Stimulated activated CD8-positive, alpha-beta memory T cell treated with anti-CD3 and anti-CD28 coated beads, Interleukin-4, amount 100 ng/mL, for 1 hour (primary cell): ENCODE data around the gene LGALS1.
"Not testable (repeated sequence)": the region's sequence is repeated elsewhere in the genome, so short reads cannot be mapped to it uniquely, and the experiment has no call there.

Experiments
- DNase-seq, 2 donors: peaks; one replicate each; pipeline ENCODE4 v3.0.0-alpha.2; 2020; ENCODE audit warnings: low read depth in 2 of 2, low spot score in 1 of 2

The LGALS1 gene

DNA sequence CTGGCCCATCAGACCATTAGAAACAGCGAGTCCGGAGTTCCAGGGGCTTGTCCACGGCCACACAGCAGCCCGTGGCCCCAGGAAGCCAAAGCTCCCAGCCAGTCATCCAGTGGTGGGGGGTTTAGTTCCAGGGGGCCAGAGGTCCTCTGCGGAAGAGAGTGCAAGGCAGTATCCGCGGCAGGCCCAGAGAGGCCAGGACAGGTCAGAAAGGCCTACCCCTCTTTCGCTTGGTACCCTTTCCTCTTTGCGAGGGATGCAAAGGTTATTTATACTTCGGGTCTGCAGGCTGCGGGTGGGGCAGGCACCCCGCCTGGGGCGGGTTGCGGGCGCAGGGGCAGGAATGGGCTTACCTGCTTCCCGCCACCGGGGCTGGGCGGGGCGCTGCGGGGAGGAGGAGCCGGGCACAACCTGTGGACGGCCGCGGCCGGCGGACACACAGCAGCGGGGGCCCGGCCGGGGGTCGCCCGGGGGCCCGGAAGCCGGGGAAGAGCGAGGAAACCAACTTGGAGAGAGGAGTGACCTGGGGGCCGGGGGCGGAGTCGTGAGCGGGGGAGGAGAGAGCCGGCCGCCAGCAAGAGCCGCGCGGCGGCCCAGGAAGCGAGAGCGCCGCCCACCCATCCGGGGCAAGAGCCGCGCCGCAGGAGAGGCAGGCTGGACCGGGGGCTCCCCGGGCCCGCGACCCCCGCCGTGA, 36.2 kb upstream of the LGALS1 start, which contains the start of gene SH3BP1:
Gene SH3BP1 (plus strand): TSS at position 600 of the 691 bp plus-strand sequence. CDS start 119 bp downstream, outside the sequence.
- DNase-seq = no peak

- DNase-seq = no peak
Measured at GRCh38 chr22:37639771-37640590, 35.5 kb upstream of the LGALS1 start.

DNA sequence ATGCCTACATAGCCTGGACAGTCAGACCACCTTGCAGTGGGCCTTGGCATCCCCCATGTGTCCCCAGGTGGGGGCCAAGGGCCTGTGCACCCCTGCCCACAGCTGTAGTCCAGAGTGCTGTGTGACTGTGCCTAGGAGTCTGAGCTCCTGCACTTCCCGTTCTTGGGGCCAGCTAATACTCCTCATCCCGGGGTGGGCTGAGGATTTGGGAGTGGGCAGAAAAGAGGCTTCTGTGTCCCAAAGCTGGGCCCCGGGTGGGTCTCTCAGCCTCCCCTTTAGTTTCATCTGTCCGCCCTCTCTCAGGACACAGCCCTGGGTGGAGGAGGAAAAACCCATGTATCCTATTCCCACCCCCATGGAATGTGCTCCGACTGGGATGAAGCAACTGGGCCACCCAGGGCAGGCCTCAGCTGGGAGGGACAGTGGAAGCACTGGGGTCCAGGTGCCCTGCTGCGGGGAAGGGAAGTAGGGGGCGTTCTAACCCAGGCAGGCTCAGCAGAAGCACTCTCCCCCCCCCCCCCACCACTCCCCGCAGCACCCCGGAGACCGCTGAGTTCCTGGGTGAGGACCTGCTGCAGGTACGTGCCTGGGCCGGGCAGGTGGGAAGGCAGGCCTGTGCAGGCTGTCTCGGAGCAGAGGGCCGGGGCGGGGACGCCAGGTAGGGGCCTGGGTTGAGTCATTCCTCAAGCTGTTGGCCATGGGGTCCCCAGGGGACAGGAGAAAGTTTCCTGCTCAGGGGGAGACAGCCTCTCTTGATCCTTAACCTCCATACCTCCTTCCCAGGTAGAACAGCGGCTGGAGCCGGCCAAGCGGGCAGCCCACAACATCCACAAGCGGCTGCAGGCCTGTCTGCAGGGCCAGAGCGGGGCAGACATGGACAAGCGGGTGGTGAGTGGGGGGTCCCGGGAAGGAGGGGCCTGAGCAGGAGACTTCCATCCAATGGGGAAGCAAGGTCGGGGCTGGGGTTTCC, 34.6 kb upstream of the LGALS1 start:
- no peak for DNase-seq

DNA sequence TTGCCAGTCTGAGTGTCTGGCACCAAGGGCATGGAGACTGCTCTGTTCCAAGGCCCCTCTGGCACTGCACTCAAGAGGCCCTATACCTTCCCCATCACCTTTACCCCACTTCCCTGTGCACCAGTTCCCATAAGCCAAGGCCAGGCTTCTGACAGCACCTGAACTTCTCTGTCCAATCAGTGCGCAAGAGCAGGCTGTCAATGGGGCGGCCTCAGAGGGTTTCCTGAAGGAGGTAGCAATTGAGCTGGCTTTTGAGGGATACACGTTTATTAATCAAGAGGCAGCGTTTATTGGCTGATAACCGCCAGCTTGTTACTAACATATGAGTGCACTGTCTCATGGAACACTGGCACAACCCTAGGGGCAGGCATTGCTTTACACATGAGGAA, 33.9 kb upstream of the LGALS1 start:
- DNase-seq = no peak

DNA sequence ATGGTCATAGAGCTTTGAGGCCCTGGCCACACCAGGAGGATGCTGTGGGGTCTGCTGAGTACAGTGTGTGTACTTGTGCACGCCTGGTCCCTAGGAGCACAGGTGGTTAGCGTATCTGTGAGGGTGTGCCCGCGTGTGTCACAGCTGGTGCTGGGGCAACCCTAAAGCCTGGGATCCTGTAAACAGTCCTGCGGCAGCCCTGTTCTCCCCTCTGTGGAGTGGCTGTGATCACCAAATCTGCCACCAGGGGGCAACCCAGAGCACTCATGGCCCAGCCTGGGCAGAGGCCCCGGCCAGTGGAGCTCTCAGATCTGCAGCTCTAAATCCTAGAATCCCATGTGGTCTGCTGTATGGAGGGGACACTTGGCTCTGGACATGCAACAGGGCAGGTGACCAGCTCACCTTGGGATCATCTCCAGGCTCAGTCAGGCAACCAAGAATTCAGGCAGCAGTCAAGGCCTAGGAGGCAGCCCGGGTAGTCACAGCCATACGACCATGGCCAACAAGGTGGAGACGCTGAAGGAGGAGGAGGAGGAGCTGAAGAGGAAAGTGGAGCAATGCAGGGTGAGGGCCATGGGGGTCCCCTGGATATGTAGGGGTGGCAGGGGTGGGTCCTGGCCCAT, 32.1 kb upstream of the LGALS1 start:
- peak; percentile 79 to 85 for DNase-seq

- DNase-seq = no peak
Measured at GRCh38 chr22:37647317-37647716, 28.1 kb upstream of the LGALS1 start.

DNA sequence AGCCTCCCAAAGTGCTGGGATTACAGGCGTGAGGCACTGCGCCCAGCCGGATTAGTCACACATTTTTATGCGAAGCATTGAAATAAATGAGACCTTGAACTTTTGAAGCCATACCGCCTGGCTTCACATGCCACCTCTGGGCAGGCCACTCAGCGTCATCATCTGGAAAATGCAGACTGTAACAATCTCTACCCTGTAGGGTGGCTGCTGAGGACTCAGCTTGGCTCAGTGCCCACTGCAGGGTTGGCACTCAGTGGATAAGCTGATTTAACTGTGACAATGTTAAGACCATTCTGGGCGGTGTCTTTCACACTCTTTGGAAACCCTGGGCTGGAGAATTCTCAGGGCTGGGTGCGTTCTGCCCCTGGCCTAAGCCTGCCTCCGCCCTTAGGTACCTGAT, 27.5 kb upstream of the LGALS1 start:
- DNase-seq = no peak

DNA sequence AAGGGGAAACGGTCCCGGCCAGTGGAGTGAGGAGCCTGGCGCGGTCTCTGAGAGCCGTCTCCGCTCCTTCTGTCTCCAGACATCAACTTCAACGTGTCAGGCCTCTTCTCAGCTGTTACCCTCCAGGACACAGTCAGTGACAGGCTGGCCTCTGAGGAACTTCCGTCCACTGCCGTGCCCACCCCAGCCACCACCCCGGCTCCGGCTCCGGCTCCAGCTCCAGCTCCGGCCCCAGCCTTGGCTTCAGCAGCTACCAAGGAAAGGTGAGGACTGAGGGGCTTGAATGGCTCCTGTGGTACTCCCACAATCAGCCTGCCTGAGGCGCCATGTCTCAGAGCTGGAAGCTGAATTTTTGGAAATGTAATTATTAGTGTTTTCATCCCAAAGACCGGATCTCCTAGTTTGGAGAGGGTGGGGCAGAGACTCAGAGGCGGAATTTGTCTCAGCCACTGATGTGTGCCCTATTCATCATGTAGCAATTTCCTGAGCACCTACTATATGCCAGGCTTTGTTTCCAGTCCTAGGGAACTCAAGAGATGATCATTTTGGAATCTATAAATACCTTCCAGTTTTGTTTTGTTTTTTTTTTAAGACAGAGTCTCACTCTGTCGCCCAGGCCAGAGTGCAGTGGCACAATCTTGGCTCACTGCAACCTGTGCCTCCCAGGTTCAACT, 24.8 kb upstream of the LGALS1 start:
- no peak for DNase-seq

DNA sequence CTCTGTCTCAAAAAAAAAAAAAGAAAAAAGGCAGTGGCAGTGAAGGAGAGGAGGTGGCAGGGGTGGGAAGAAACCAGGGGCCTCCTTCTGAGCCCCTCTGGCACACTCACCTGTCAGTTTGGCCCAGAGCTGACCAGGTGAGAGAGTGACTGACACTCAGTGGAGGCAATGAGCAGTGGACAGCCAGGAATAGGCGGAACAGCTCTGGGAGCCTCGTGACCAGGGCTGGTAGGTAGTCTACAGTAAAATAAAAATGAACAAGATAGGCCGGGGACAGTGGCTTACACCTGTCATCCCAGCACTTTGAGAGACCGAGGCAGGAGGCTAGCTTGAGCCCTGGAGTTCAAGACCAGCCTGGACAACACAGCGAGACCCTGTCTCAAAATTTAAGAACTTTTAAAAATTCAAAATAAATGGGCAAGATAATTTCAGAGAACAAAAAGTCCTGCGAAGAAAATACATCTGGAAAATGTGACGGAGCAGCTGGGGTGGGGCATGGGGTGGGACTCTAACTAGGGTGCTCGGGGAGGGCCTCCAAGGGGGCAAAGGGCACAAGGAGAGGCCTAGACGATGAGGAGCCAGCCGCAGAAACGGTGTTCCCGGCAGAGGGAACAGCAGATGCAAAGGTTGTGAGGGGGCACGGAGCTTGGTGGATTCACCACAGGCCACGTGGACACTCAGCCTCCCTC, 20.7 kb upstream of the LGALS1 start:
- no peak for DNase-seq

DNA sequence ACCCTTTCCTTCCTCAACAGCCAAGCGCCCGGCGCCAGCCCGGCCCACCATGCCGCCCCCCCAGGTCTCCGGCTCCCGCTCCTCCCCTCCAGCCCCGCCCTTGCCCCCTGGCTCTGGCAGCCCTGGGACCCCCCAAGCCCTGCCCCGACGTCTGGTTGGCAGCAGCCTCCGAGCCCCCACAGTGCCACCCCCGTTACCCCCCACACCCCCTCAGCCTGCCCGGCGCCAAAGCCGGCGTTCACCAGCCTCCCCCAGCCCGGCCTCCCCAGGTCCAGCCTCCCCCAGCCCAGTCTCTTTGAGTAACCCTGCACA, 20.2 kb upstream of the LGALS1 start:
- DNase-seq = no peak

DNA sequence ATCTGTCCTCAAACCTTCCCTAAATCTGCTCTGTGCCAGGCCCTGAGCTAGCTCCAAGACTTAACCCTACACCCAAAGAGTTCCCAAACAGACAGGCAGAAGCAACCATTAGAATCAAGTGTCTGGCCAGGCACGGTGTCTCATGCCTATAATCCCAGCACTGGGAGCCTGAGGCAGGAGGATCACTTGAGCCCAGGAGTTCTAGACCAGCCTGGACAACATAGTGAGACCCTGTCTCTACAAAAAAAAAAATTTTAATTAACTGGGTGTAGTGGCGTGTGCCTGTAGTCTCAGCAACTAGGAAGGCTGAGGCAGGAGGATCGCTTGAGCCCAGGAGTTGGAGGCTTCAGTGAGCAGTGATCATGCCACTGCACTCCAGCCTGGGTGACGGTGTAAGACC, 18.9 kb upstream of the LGALS1 start:
- not testable (repeated sequence) for DNase-seq

GRCh38 chr22:37657590-37658132, 17.8 kb upstream of the LGALS1 start:
- DNase-seq = no peak

- peak; percentile 94 to 96 for DNase-seq
Measured at GRCh38 chr22:37658133-37659065, 17.0 kb upstream of the LGALS1 start, which contains the start of gene PDXP. Gene PDXP, plus strand, starts transcription at chr22:37658723. Its CDS starts 60 bp downstream, at chr22:37658783.

DNA sequence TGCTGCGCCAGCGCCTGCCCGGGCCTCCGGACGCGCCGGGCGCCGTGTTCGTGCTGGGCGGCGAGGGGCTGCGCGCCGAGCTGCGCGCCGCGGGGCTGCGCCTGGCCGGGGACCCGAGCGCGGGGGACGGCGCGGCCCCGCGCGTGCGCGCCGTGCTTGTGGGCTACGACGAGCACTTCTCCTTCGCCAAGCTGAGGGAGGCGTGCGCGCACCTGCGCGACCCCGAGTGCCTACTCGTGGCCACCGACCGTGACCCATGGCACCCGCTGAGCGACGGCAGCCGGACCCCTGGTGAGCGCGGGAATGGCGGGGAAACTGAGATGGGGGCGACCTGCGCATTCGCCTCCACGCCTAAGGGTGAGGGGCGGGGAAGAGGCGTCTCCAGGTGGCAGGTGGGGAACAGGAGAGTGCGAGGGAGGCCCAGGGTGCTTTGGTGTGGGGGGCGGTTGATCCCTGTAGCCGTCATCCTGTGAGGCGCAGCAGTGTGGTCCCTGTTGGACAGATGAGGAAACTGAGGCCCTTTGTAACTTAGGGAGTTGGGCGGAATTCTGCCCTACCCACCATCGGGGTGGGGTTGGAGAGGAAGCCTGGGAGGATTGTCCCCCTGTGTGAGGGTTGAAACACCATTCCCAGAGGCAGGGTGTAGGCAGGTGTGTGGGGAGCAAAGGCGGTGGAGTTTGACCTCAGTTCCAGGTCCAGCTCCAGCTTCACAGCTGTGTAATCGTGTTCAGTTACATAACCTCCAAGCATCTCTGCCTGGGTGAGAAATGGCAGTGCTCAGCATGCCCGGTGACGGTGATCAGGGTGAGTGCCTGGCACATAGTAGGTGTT, 16.2 kb upstream of the LGALS1 start:
- DNase-seq = no peak

- no peak for DNase-seq
Measured at GRCh38 chr22:37659897-37660708, 15.3 kb upstream of the LGALS1 start.

- no peak for DNase-seq
Measured at GRCh38 chr22:37660709-37661045, 14.8 kb upstream of the LGALS1 start.
